ENCODE measurements around the gene TTC27. TPM values are rescaled to one million over a fixed set of nuclear protein-coding genes. Genes with fewer than 3 reads are reported as not detected.
"Not testable (repeated sequence)": the region's sequence is repeated elsewhere in the genome, so short reads cannot be mapped to it uniquely, and the experiment has no call there.

The TTC27 gene
- total and polyA plus RNA-seq, 10 of the 15 experiments (the other 5 are each of a cell fraction or from before 2014, with no cell fraction given) = 20.4 to 34.9 (median 26.0) TPM

DNA sequence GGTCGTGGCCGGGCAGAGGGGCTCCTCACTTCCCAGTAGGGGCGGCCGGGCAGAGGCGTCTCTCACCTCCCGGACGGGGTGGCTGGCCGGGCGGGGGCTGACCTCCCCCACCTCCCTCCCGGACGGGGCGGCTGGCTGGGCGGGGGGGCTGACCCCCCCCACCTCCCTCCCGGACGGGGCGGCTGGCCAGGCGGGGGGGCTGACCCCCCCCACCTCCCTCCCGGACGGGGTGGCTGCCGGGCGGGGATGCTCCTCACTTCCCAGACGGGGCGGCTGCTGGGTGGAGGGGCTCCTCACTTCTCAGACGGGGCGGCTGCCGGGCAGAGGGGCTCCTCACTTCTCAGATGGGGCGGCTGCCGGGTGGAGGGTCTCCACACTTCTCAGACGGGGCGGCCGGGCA, 126.8 kb downstream of the TTC27 start:
- RAD21 ChIA-PET (ENCODE audit: unreplicated experiment); intact Hi-C loops (cut with micrococcal nuclease; ENCODE audit: unreplicated experiment); H3K9me3 ChIP-seq (replicated peaks; ENCODE audit: control insufficient read depth, insufficient read depth, low read length); H3K4me3 ChIP-seq; FAIRE-seq; SMC1A ChIA-PET (ENCODE audit: uncharacterized antibody, unreplicated experiment); H3K4me2 ChIP-seq (ENCODE audit: control insufficient read depth, insufficient read depth); POLR2A ChIA-PET; H3K79me2 ChIP-seq (ENCODE audit: control insufficient read depth, insufficient read depth, low read length); H3K27me3 ChIP-seq (replicated peaks in 1 of 2; ENCODE audit: control insufficient read depth in 2 of 2, insufficient read depth in 2 of 2, low read length in 1 of 2); H2AFZ ChIP-seq (ENCODE audit: control insufficient read depth, low read depth, low read length); CTCF ChIA-PET; BruUV-seq (replicated peaks); H3K9ac ChIP-seq (ENCODE audit: control insufficient read depth, insufficient read depth, low read length); H3K4me1 ChIP-seq (ENCODE audit: control insufficient read depth, insufficient read depth, low read length); H3K27ac ChIP-seq (ENCODE audit: control insufficient read depth, insufficient read depth); H4K20me1 ChIP-seq (ENCODE audit: control insufficient read depth, insufficient read depth); DNase-seq (ENCODE audit: low read depth, low spot score); ATAC-seq: not testable (repeated sequence)
- in situ Hi-C loops (cut with MboI) = loop anchor here (25.0 kb wide), 1 partner anchor 833 kb away; the partner anchor contains the start of gene FAM98A
- 98% methylated on average over 14 of the region's 31 CpGs for WGBS (ENCODE audit: insufficient coverage, insufficient replicate concordance, low lambda C conversion rate, missing lambda C conversion rate)
- peaks cover 0 to 17% of the 10 kb centered on the region in 2 experiments; a peak in 1 of 4 replicates for H3K36me3 ChIP-seq (ENCODE audit: control insufficient read depth in 2 of 2, insufficient read depth in 2 of 2, low read length in 1 of 2)

DNA sequence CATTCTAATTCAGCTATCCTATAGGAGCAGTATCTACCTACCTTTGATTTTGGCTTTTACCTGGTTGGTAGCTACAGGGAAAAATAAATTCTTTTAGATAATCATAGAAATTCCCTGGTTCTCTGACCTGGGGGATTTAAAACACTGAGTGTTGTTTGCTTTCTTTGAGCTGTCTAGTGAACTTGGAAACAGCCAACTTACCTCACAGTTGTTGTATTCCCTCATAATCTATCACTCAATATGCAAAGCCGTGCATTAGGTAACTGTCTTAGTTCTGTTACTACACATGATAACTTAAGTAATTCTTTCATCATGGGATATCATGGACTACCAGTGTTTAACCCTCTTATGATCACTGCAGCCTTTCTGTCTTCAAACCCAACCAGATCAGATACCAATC, 127.8 kb downstream of the TTC27 start:
- DNase-seq (ENCODE audit: low read depth, low spot score) (no peak), FAIRE-seq (no peak), ATAC-seq (no peak)
- H3K27ac ChIP-seq (ENCODE audit: control insufficient read depth, insufficient read depth) = no peak overlapping the region; the same call in 1 of the 2 replicates
- no TSS peak for BruUV-seq (replicated peaks)
- intact Hi-C loops (cut with micrococcal nuclease; ENCODE audit: unreplicated experiment) = no loop called here
- peaks cover 3% of the 10 kb centered on the region; the same call in 1 of the 2 replicates for H3K4me1 ChIP-seq (ENCODE audit: control insufficient read depth, insufficient read depth, low read length)
- RAD21 ChIA-PET (ENCODE audit: unreplicated experiment) = no interaction called here
- SMC1A ChIA-PET (ENCODE audit: uncharacterized antibody, unreplicated experiment) = no interaction called here
- H3K4me3 ChIP-seq = no peak overlapping the region
- POLR2A ChIA-PET = interaction anchor here (1.6 kb wide), 1 partner anchor 20 kb away, joined by 3 read pairs; no protein-coding TSS in a partner anchor
- in situ Hi-C loops (cut with MboI) = loop anchor here (25.0 kb wide), 1 partner anchor 832 kb away; the partner anchor contains the start of gene FAM98A
- H3K79me2 ChIP-seq (ENCODE audit: control insufficient read depth, insufficient read depth, low read length) = no peaks in the 10 kb centered on the region
- no peak overlapping the region for H3K4me2 ChIP-seq (ENCODE audit: control insufficient read depth, insufficient read depth)
- CTCF ChIA-PET = no interaction called here
- H2AFZ ChIP-seq (ENCODE audit: control insufficient read depth, low read depth, low read length) = no peak overlapping the region
- H3K9ac ChIP-seq (ENCODE audit: control insufficient read depth, insufficient read depth, low read length) = no peak overlapping the region
- no peaks in the 10 kb centered on the region for H3K9me3 ChIP-seq (replicated peaks; ENCODE audit: control insufficient read depth, insufficient read depth, low read length)
- no peaks in the 10 kb centered on the region for H4K20me1 ChIP-seq (ENCODE audit: control insufficient read depth, insufficient read depth)
- H3K27me3 ChIP-seq (replicated peaks in 1 of 2; ENCODE audit: control insufficient read depth in 2 of 2, insufficient read depth in 2 of 2, low read length in 1 of 2) = no peaks in the 10 kb centered on the region
- H3K36me3 ChIP-seq (ENCODE audit: control insufficient read depth in 2 of 2, insufficient read depth in 2 of 2, low read length in 1 of 2) = peaks cover 0 to 10% of the 10 kb centered on the region in 2 experiments; a peak in 2 of 4 replicates
- 100% methylated on average over 1 of the region's 1 CpG for WGBS (ENCODE audit: insufficient coverage, insufficient replicate concordance, low lambda C conversion rate, missing lambda C conversion rate)
- TF ChIP-seq SMC3 (IDR thresholded peaks at IDR 0.05; ENCODE audit: borderline replicate concordance, low read length) (no peak), GABPA (IDR thresholded peaks at IDR 0.05; ENCODE audit: low read depth) (no peak), HDAC2 (IDR thresholded peaks at IDR 0.05) (no peak), CREM (IDR thresholded peaks at IDR 0.05; ENCODE audit: low read depth) (no peak), NRF1 (conservative IDR thresholded peaks at IDR 0.05; ENCODE audit: low read depth, low read length) (no peak), MTA3 (IDR thresholded peaks at IDR 0.05; ENCODE audit: borderline replicate concordance, low read length) (no peak), STAT3 (IDR thresholded peaks at IDR 0.05; ENCODE audit: low read depth, low read length) (no peak), KDM1A (IDR thresholded peaks at IDR 0.05; ENCODE audit: borderline replicate concordance) (no peak), CHD1 (IDR thresholded peaks at IDR 0.05; ENCODE audit: low read depth, low read length) (no peak)
- TF ChIP-seq, protein P1, sequence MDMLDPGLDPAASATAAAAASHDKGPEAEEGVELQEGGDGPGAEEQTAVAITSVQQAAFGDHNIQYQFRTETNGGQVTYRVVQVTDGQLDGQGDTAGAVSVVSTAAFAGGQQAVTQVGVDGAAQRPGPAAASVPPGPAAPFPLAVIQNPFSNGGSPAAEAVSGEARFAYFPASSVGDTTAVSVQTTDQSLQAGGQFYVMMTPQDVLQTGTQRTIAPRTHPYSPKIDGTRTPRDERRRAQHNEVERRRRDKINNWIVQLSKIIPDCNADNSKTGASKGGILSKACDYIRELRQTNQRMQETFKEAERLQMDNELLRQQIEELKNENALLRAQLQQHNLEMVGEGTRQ (IDR thresholded peaks at IDR 0.05; ENCODE audit: borderline replicate concordance, low read depth, low read length) = no peak
